CD4-positive, alpha-beta T cell treated with Interleukin-1 beta for 1 hour (primary cell): ENCODE measurements around the gene GCM1.
A peak's percentile ranks its signal among the peaks of the same experiment; 100 is the strongest.
"Not testable (repeated sequence)": the region's sequence is repeated elsewhere in the genome, so short reads cannot be mapped to it uniquely, and the experiment has no call there.

ENCODE experiments used
- DNase-seq, 2 donors: peaks; one replicate each; pipeline ENCODE4 v3.0.0-alpha.2; 2020 to 2022

The GCM1 gene

GRCh38 chr6:53148684-53149083 is at the start of gene GCM1:
Gene GCM1 (minus strand): TSS chr6:53148841. CDS start chr6:53145632, 3,209 bp downstream.
- DNase-seq = no peak

- DNase-seq = no peak
These were observed 48.9 kb upstream of the GCM1 start for GRCh38 chr6:53197553-53197952.

- DNase-seq = no peak
These were observed 46.4 kb upstream of the GCM1 start for GRCh38 chr6:53195048-53195447.

- no peak for DNase-seq
These were observed 44.1 kb upstream of the GCM1 start for GRCh38 chr6:53192682-53193188.

GRCh38 chr6:53189554-53189953 is 40.9 kb upstream of the GCM1 start:
- DNase-seq = no peak

GRCh38 chr6:53188833-53189232 is 40.2 kb upstream of the GCM1 start:
- DNase-seq = no peak

GRCh38 chr6:53180678-53181077 is 32.0 kb upstream of the GCM1 start:
- no peak for DNase-seq

- DNase-seq = peak; percentile 29 to 65
These were observed 31.5 kb upstream of the GCM1 start for GRCh38 chr6:53179961-53180651.

- DNase-seq = no peak
These were observed 30.3 kb upstream of the GCM1 start for GRCh38 chr6:53178837-53179432.

GRCh38 chr6:53175027-53175426 is 26.4 kb upstream of the GCM1 start:
- DNase-seq = no peak

GRCh38 chr6:53172468-53172803 is 23.8 kb upstream of the GCM1 start:
- DNase-seq = no peak

GRCh38 chr6:53171605-53172467 is 23.2 kb upstream of the GCM1 start:
- DNase-seq = peak; percentile 87 to 89

- DNase-seq = no peak
These were observed 20.1 kb upstream of the GCM1 start for GRCh38 chr6:53168516-53169267.

- DNase-seq = no peak
These were observed 16.7 kb upstream of the GCM1 start for GRCh38 chr6:53165293-53165692.

GRCh38 chr6:53162606-53163005 is 14.0 kb upstream of the GCM1 start:
- no peak for DNase-seq

GRCh38 chr6:53161481-53162009 is 12.9 kb upstream of the GCM1 start:
- no peak for DNase-seq

GRCh38 chr6:53159558-53159957 is 10.9 kb upstream of the GCM1 start:
- DNase-seq = no peak

- not testable (repeated sequence) for DNase-seq
These were observed 9.4 kb upstream of the GCM1 start for GRCh38 chr6:53158076-53158475.

GRCh38 chr6:53155279-53155678 is 6.6 kb upstream of the GCM1 start:
- not testable (repeated sequence) for DNase-seq

- DNase-seq = no peak
These were observed 6.2 kb upstream of the GCM1 start for GRCh38 chr6:53154794-53155193.

- DNase-seq = no peak
These were observed 5.4 kb upstream of the GCM1 start for GRCh38 chr6:53154071-53154470.

GRCh38 chr6:53152576-53152975 is 3.9 kb upstream of the GCM1 start:
- no peak for DNase-seq

- DNase-seq = no peak
These were observed 3.0 kb upstream of the GCM1 start for GRCh38 chr6:53151676-53152075.
